Subcutaneous adipose tissue (tissue), 4 donors: ENCODE data around the gene MED6. TPM values are rescaled to one million over a fixed set of nuclear protein-coding genes. Genes with fewer than 3 reads are reported as not detected.

ENCODE experiments used
- CTCF ChIP-seq: fragments of 450-650 bp; IDR thresholded peaks from one replicate; pipeline ENCODE4 v1.5.1; 2016; ENCODE audit warnings: low read depth, mild to moderate bottlenecking, control low read depth, antibody characterized with exemption, moderate library complexity
- total RNA-seq, 4 donors: library from RNA; depleted of rRNA; stranded (reverse); fragments of >200 nt; gene quantifications; one replicate each; pipeline ENCODE4 v1.1.0, GENCODE V29; 2016

MED6 gene
- total RNA-seq, result 10 to 100 TPM; 28.2 to 43.9 (median 35.5) TPM

GRCh38 chr14:70600382-70601157, at the start of gene MED6:
TSS of gene MED6 (minus strand) at chr14:70600655. CDS start at chr14:70600637, 18 bp downstream.
- no peak for TF ChIP-seq CTCF

GRCh38 chr14:70649803-70650202, 49.3 kb upstream of the MED6 start:
- TF ChIP-seq CTCF, result no peak

- TF ChIP-seq CTCF, result no peak
These were observed 47.9 kb upstream of the MED6 start for GRCh38 chr14:70648346-70648745.

- no peak for TF ChIP-seq CTCF
These were observed 46.2 kb upstream of the MED6 start for GRCh38 chr14:70646705-70647104.

GRCh38 chr14:70645892-70646291, 45.4 kb upstream of the MED6 start:
- TF ChIP-seq CTCF, result no peak

- no peak for TF ChIP-seq CTCF
These were observed 43.5 kb upstream of the MED6 start for GRCh38 chr14:70643967-70644366.

- no peak for TF ChIP-seq CTCF
These were observed 42.1 kb upstream of the MED6 start for GRCh38 chr14:70642303-70643235.
